Immature natural killer cell (primary cell): Measurements from ENCODE around the gene TMOD3. TPM values are rescaled to one million over a fixed set of nuclear protein-coding genes. Genes with fewer than 3 reads are reported as not detected.

Experiments used
- DNase-seq, 3 donors: peaks; one replicate each; pipeline ENCODE4 v3.0.0; 2022; ENCODE audit warnings: mixed read lengths in 1 of 3
- H3K27ac Mint-ChIP-seq, 6 donors: one replicate each; pipeline ENCODE4 v1.8.0; 2020; ENCODE audit warnings: mixed read lengths in 6 of 6, mild to moderate bottlenecking in 5 of 6, inconsistent platforms in 4 of 6, moderate library complexity in 3 of 6
- H3K27me3 Mint-ChIP-seq, 3 donors: one replicate each; pipeline ENCODE4 v1.8.0; 2020 to 2021; ENCODE audit warnings: low read depth in 3 of 3, mild to moderate bottlenecking in 3 of 3, mixed read lengths in 3 of 3, moderate library complexity in 3 of 3, inconsistent platforms in 1 of 3
- H3K36me3 Mint-ChIP-seq, 3 donors: one replicate each; pipeline ENCODE4 v1.8.0; 2020; ENCODE audit warnings: mixed read lengths in 3 of 3, inconsistent platforms in 2 of 3, mild to moderate bottlenecking in 2 of 3
- H3K4me1 Mint-ChIP-seq, 2 donors: one replicate each; pipeline ENCODE4 v1.8.0; 2020; ENCODE audit warnings: inconsistent platforms in 2 of 2, mild to moderate bottlenecking in 2 of 2, mixed read lengths in 2 of 2, moderate library complexity in 1 of 2
- H3K4me3 Mint-ChIP-seq, 5 donors: one replicate each; pipeline ENCODE4 v1.8.0; 2020; ENCODE audit warnings: mild to moderate bottlenecking in 5 of 5, mixed read lengths in 5 of 5, inconsistent platforms in 3 of 5, moderate library complexity in 3 of 5
- H3K9me3 Mint-ChIP-seq, 6 donors: one replicate each; pipeline ENCODE4 v1.8.0; 2020; ENCODE audit warnings: mild to moderate bottlenecking in 6 of 6, mixed read lengths in 6 of 6, inconsistent platforms in 4 of 6, moderate library complexity in 3 of 6
- polyA plus RNA-seq, 3 donors: library from polyadenylated mRNA; unstranded; fragments of 300-500 nt; fragmentation: Illumina TruSeq; gene quantifications; one replicate each; pipeline ENCODE4 v1.2.3, GENCODE V29; 2021

TMOD3 gene
- polyA plus RNA-seq, 3 donors from 2014 or later: 28.9 to 50.9 (median 38.7) TPM

GRCh38 chr15:51861557-51862359 lies 32.3 kb downstream of the TMOD3 start:
- peak overlapping the region; percentile 15 to 64 (median 61) for H3K27ac Mint-ChIP-seq
- peaks cover 0 to 2% (median 2%) of the 10 kb centered on the region in 3 donors for H3K27me3 Mint-ChIP-seq
- H3K9me3 Mint-ChIP-seq: no peaks in the 10 kb centered on the region
- peak overlapping the region; percentile 34 to 74 (median 65) for H3K4me3 Mint-ChIP-seq
- peaks cover 44 to 75% of the 10 kb centered on the region in 2 donors for H3K4me1 Mint-ChIP-seq
- H3K36me3 Mint-ChIP-seq: peaks cover 12 to 19% (median 13%) of the 10 kb centered on the region in 3 donors
- peak; percentile 32 to 41 (median 34) for DNase-seq

GRCh38 chr15:51863131-51863530 lies 33.7 kb downstream of the TMOD3 start:
- H3K27ac Mint-ChIP-seq: peak overlapping the region in 3 of 6 donors; percentile 15 to 63 (median 61)
- peaks cover 0 to 2% (median 2%) of the 10 kb centered on the region in 3 donors for H3K27me3 Mint-ChIP-seq
- no peak for DNase-seq
- H3K9me3 Mint-ChIP-seq: no peaks in the 10 kb centered on the region
- peaks cover 44 to 76% of the 10 kb centered on the region in 2 donors for H3K4me1 Mint-ChIP-seq
- no peak overlapping the region for H3K4me3 Mint-ChIP-seq
- peaks cover 12 to 19% (median 13%) of the 10 kb centered on the region in 3 donors for H3K36me3 Mint-ChIP-seq

- no peak for DNase-seq
- Mint-ChIP-seq H3K27ac (peak overlapping the region in 3 of 6 donors; percentile 25 to 76 (median 37)), H3K4me3 (no peak overlapping the region), H3K36me3 (peaks cover 14 to 26% (median 19%) of the 10 kb centered on the region in 3 donors), H3K27me3 (peaks cover 0 to 2% (median 2%) of the 10 kb centered on the region in 3 donors), H3K9me3 (no peaks in the 10 kb centered on the region), H3K4me1 (peaks cover 40 to 64% of the 10 kb centered on the region in 2 donors)
These were observed 35.1 kb downstream of the TMOD3 start for GRCh38 chr15:51864408-51865056.

DNA sequence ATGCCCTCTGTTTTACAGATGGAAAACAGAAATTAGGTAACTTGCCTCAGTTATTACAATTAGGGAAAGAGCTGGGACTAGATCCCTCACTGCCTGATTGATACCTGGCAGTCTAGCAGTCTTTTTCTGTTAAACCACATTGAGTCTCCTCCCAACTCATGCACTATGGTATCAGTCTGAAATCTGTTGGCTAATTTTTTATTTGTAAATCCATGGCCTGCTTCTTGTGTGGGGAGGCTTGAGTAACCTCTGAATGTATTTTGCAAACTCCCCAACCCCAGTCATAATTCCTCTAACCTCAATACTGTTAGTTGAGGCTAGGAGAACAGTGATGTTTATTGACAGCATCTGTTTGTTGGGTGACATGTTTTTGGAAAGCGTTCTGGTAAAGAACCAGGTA lies 35.9 kb downstream of the TMOD3 start:
- H3K36me3 Mint-ChIP-seq: peaks cover 11 to 31% (median 22%) of the 10 kb centered on the region in 3 donors
- no peak for DNase-seq
- H3K27ac Mint-ChIP-seq: peak overlapping the region in 3 of 6 donors; percentile 1 to 11 (median 3)
- H3K4me3 Mint-ChIP-seq: no peak overlapping the region
- no peaks in the 10 kb centered on the region for H3K9me3 Mint-ChIP-seq
- H3K4me1 Mint-ChIP-seq: peaks cover 36 to 56% of the 10 kb centered on the region in 2 donors
- H3K27me3 Mint-ChIP-seq: peaks cover 0 to 2% (median 2%) of the 10 kb centered on the region in 3 donors

GRCh38 chr15:51866161-51866560 lies 36.7 kb downstream of the TMOD3 start:
- no peak for DNase-seq
- H3K9me3 Mint-ChIP-seq: no peaks in the 10 kb centered on the region
- peaks cover 18 to 40% (median 30%) of the 10 kb centered on the region in 3 donors for H3K36me3 Mint-ChIP-seq
- H3K4me3 Mint-ChIP-seq: no peak overlapping the region
- peaks cover 0 to 2% (median 2%) of the 10 kb centered on the region in 3 donors for H3K27me3 Mint-ChIP-seq
- H3K27ac Mint-ChIP-seq: no peak overlapping the region
- peaks cover 30 to 49% of the 10 kb centered on the region in 2 donors for H3K4me1 Mint-ChIP-seq

DNA sequence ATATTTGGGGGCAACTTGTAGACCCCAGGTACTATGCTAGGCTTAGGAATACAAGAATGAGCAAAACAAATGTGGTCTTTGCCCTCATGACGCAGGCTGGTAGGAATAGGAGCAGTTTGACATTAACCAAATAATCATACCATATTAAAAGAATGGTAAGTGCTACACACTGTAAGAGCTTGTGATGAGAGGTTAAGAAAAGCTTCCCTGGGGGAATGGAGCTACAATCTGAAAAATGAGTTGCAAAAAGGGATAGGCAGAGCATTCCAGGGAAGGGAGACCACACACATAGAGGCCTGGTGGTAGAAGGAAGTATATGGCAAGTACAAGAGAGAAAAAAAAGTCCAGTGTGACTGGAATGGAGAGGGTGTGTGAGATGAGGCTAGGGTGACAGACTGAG lies 37.3 kb downstream of the TMOD3 start:
- no peaks in the 10 kb centered on the region for H3K9me3 Mint-ChIP-seq
- H3K27ac Mint-ChIP-seq: peak overlapping the region in 5 of 6 donors; percentile 3 to 49 (median 13)
- peaks cover 0 to 2% (median 0%) of the 10 kb centered on the region in 3 donors for H3K27me3 Mint-ChIP-seq
- peaks cover 18 to 45% (median 33%) of the 10 kb centered on the region in 3 donors for H3K36me3 Mint-ChIP-seq
- DNase-seq: no peak
- no peak overlapping the region for H3K4me3 Mint-ChIP-seq
- H3K4me1 Mint-ChIP-seq: peaks cover 24 to 43% of the 10 kb centered on the region in 2 donors

GRCh38 chr15:51869060-51869421 lies 39.6 kb downstream of the TMOD3 start:
- Mint-ChIP-seq H3K4me1 (peaks cover 11 to 23% of the 10 kb centered on the region in 2 donors), H3K27ac (peak overlapping the region in 1 of 6 donors; percentile 54), H3K4me3 (no peak overlapping the region), H3K36me3 (peaks cover 14 to 39% (median 26%) of the 10 kb centered on the region in 3 donors), H3K9me3 (no peaks in the 10 kb centered on the region), H3K27me3 (no peaks in the 10 kb centered on the region)
- no peak for DNase-seq

- Mint-ChIP-seq H3K36me3 (peaks cover 11 to 35% (median 28%) of the 10 kb centered on the region in 3 donors), H3K9me3 (no peaks in the 10 kb centered on the region), H3K4me3 (no peak overlapping the region), H3K4me1 (peaks cover 2 to 8% of the 10 kb centered on the region in 2 donors), H3K27me3 (peaks cover 0 to 2% (median 1%) of the 10 kb centered on the region in 3 donors), H3K27ac (no peak overlapping the region)
- DNase-seq: no peak
These were observed 41.3 kb downstream of the TMOD3 start for GRCh38 chr15:51870774-51871173.

DNA sequence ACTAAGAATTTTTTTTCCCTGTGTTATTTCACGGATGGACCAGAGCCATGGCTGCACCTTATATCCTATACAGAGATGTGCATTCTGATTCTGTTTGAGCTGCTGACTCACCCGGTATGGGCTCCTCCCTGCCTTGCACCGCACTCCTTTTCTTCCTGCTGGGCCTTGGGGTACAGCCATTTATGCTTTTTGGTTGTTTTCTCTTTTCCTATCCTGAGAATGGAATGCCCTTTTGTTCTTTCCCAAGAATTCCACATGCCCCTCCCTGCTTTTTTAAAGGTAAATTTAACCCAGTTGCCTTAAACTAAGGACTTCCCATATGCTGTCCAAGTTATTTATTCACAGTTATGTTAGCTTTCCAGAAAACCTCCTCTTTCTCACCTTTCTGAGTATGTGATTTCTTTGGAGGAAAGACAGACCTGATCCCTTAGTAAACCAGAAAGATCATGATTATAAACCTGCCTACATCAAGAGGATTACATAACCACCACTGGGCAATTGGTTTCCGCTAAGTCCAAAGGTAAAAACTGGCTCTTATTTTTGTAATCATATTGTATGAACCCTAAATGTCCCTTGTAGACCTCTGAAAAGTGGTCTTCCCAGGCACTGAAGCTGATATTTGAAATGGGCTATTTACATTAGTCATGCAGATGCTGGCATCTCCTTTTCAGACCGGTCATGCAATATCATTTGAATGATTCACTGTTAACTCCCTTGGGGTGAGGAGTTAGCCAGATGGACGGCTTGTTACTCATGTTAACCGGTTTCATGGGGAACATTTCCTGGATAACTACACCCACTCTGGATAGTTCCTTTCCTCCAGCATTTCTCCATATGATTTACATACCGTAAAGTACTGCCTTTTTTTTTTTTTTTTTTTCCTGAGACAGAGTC lies 45.5 kb downstream of the TMOD3 start:
- H3K27ac Mint-ChIP-seq: peak overlapping the region in 1 of 6 donors; percentile 33
- no peaks in the 10 kb centered on the region for H3K9me3 Mint-ChIP-seq
- no peak for DNase-seq
- no peak overlapping the region for H3K4me3 Mint-ChIP-seq
- H3K4me1 Mint-ChIP-seq: peaks cover 14 to 33% of the 10 kb centered on the region in 2 donors
- peaks cover 0 to 2% (median 1%) of the 10 kb centered on the region in 3 donors for H3K27me3 Mint-ChIP-seq
- H3K36me3 Mint-ChIP-seq: peaks cover 8 to 31% (median 18%) of the 10 kb centered on the region in 3 donors

- Mint-ChIP-seq H3K36me3 (peaks cover 0 to 21% (median 11%) of the 10 kb centered on the region in 3 donors), H3K9me3 (no peaks in the 10 kb centered on the region), H3K4me1 (peaks cover 21 to 36% of the 10 kb centered on the region in 2 donors), H3K4me3 (no peak overlapping the region), H3K27ac (peak overlapping the region in 2 of 6 donors; percentile 28 to 66), H3K27me3 (peaks cover 0 to 2% (median 1%) of the 10 kb centered on the region in 3 donors)
- no peak for DNase-seq
These were observed 46.7 kb downstream of the TMOD3 start for GRCh38 chr15:51876169-51876568.

GRCh38 chr15:51878446-51879386 lies 49.3 kb downstream of the TMOD3 start:
- Mint-ChIP-seq H3K36me3 (peaks cover 0 to 11% (median 8%) of the 10 kb centered on the region in 3 donors), H3K4me3 (no peak overlapping the region), H3K27me3 (peaks cover 0 to 2% (median 1%) of the 10 kb centered on the region in 3 donors), H3K27ac (peak overlapping the region in 5 of 6 donors; percentile 11 to 65 (median 60)), H3K4me1 (peaks cover 22 to 41% of the 10 kb centered on the region in 2 donors), H3K9me3 (no peaks in the 10 kb centered on the region)
- no peak for DNase-seq

- peak overlapping the region in 3 of 6 donors; percentile 36 to 91 (median 60) for H3K27ac Mint-ChIP-seq
- H3K27me3 Mint-ChIP-seq: peaks cover 0 to 2% (median 1%) of the 10 kb centered on the region in 3 donors
- H3K9me3 Mint-ChIP-seq: no peaks in the 10 kb centered on the region
- no peak for DNase-seq
- peaks cover 29 to 49% of the 10 kb centered on the region in 2 donors for H3K4me1 Mint-ChIP-seq
- peaks cover 0 to 11% (median 5%) of the 10 kb centered on the region in 3 donors for H3K36me3 Mint-ChIP-seq
- H3K4me3 Mint-ChIP-seq: no peak overlapping the region
These were observed 50.1 kb downstream of the TMOD3 start for GRCh38 chr15:51879555-51879954.
